Heart left ventricle (tissue), 13 donors: Measurements from ENCODE around the gene MTURN.

ENCODE experiments used
- POLR2A ChIP-seq, 2 donors: fragments of 450-650 bp; IDR thresholded peaks; one replicate each; pipeline ENCODE4 v1.6.1; 2017; ENCODE audit warnings: antibody characterized with exemption in 2 of 2, mild to moderate bottlenecking in 2 of 2, moderate library complexity in 2 of 2
- TF ChIP-seq, protein P1 (sequence below), 12 donors: fragments of 200-600 bp; sonication (generic) in 4 of 12; IDR thresholded peaks; one replicate each; pipeline versions ENCODE4 v1.5.0 to v1.8.0; 2018 to 2022; ENCODE audit warnings: antibody characterized with exemption in 12 of 12, mild to moderate bottlenecking in 5 of 12
- donor health status: ischemic (EF 13 %, LVEDD 7.1; RV severe dilation, severe dysfunction).
- donor health status: DM: no; HTN: yes; CAD: no.
- donor health status: DM: no; HTN: no; CAD: no.
- donor health status: ischemic (EF 25% LVEDD 6.9; RV normal size, moderate dysfunction).
- donor health status: ischemic (EF 25% LVEDD 5.7; RV mildly dilated, moderate dysfunction).
- donor health status: ischemic (EF 35%, LVEDD 5.7; RV mildly dilated, moderate dysfunction).
- donor health status: nonischemic (EF 11% LVEDD 7.7; RV severe dilation, severe dysfunction).
- donor health status: DM: yes; HTN: yes; CAD: no.
- donor health status: PGD.
- donor health status: ischemic (EF 29% LVEDD 5.4; RV normal size, mild dysfunction).
- donor health status: nonischemic (EF 23%, LVEDD 6.1; RV moderate dilation, normal function).

DNA sequence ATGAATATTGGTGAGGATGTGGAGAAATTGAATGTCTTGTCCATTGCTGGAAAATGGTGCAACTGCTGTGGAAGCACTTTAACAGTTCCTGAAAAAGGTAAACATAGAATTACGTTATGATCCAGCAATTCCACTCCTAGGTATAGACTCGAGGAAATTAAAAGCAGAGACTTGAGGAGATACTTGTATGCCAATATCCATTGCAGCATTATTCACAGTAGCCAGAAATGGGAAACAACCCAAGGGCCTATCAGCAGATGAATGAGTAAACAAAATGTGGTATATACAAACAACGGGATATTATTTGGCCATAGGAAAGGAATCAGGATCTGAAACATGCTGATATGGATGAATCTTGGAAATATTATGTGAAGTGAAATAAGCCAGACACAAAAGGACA lies 32.5 kb upstream of the MTURN start:
- TF ChIP-seq, protein P1, sequence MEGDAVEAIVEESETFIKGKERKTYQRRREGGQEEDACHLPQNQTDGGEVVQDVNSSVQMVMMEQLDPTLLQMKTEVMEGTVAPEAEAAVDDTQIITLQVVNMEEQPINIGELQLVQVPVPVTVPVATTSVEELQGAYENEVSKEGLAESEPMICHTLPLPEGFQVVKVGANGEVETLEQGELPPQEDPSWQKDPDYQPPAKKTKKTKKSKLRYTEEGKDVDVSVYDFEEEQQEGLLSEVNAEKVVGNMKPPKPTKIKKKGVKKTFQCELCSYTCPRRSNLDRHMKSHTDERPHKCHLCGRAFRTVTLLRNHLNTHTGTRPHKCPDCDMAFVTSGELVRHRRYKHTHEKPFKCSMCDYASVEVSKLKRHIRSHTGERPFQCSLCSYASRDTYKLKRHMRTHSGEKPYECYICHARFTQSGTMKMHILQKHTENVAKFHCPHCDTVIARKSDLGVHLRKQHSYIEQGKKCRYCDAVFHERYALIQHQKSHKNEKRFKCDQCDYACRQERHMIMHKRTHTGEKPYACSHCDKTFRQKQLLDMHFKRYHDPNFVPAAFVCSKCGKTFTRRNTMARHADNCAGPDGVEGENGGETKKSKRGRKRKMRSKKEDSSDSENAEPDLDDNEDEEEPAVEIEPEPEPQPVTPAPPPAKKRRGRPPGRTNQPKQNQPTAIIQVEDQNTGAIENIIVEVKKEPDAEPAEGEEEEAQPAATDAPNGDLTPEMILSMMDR (IDR thresholded peaks at IDR 0.05): no peak
- TF ChIP-seq POLR2A (IDR thresholded peaks at IDR 0.05): no peak
